ENCODE data around the gene PKP1.

PKP1 gene

DNA sequence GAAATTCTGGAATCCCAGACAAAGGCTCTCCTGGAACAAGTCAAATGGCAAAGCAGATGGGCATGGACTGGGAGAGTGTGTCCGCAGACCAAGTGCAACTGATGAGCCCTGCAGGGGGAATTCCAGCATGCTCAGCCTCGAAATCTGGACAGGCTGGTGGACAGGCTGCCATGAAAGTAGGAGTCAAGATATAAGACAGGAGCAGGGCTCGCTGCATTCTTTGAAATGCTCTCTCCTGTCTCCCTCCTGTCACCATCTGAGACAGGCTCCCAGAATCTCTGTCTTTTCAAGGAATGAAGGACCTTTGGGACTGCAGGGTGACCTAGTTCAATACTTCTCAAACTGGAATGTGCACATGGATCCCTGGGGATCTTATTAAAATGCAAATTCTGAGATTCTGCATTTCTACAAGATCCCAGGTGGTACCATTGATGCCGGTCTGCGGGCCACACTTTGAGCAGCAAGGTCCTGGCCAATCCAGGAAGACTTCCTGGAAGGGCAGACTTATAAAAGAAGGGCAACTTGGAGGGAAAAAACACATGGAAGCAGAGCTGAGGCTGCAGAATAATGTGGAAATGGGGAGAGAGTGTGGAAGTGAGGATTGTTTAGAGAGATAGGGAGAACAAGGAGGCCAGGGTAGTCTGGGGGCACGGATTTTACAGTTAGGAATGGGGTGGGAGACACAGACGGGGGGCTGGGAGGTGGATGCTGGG lies 64.3 kb downstream of the PKP1 start:
- no peak overlapping the region for H3K27ac ChIP-seq (ENCODE audit: poor library complexity, severe bottlenecking)
- DNase-seq (ENCODE audit: low spot score) (no peak), ATAC-seq (ENCODE audit: low read depth) (no peak)
- no peaks in the 10 kb centered on the region for H3K9me3 ChIP-seq (ENCODE audit: severe bottlenecking)
- H3K4me3 ChIP-seq (ENCODE audit: severe bottlenecking): no peak overlapping the region
- H3K4me1 ChIP-seq (ENCODE audit: insufficient read depth, poor library complexity, severe bottlenecking): peaks cover 8% of the 10 kb centered on the region
- H3K27me3 ChIP-seq (ENCODE audit: insufficient read depth, poor library complexity, severe bottlenecking): no peaks in the 10 kb centered on the region
- no peaks in the 10 kb centered on the region for H3K36me3 ChIP-seq (ENCODE audit: low read depth)
- TF ChIP-seq, protein P1, sequence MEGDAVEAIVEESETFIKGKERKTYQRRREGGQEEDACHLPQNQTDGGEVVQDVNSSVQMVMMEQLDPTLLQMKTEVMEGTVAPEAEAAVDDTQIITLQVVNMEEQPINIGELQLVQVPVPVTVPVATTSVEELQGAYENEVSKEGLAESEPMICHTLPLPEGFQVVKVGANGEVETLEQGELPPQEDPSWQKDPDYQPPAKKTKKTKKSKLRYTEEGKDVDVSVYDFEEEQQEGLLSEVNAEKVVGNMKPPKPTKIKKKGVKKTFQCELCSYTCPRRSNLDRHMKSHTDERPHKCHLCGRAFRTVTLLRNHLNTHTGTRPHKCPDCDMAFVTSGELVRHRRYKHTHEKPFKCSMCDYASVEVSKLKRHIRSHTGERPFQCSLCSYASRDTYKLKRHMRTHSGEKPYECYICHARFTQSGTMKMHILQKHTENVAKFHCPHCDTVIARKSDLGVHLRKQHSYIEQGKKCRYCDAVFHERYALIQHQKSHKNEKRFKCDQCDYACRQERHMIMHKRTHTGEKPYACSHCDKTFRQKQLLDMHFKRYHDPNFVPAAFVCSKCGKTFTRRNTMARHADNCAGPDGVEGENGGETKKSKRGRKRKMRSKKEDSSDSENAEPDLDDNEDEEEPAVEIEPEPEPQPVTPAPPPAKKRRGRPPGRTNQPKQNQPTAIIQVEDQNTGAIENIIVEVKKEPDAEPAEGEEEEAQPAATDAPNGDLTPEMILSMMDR (IDR thresholded peaks at IDR 0.05; ENCODE audit: poor library complexity, severe bottlenecking): no peak

DNA sequence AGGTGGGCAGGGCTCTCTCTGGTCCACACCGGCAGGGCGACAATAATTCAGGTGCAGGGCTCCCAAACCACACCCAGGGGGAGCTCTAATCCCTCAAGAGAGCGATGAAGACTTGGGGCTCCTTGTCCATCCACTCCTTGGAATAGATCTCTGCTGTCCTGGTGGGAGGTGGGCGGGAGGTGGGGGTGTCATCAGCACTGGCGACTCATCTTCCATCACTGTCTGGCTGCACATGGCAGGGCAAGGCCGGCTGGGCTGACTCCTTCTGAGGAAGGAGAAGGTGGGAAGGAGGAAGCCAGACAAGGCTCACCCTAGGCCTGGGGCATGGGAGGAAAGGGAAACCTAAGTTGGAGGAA lies 64.9 kb downstream of the PKP1 start:
- ATAC-seq (ENCODE audit: low read depth) (peak; percentile 69), DNase-seq (ENCODE audit: low spot score) (no peak)
- Histone ChIP-seq H3K27me3 (ENCODE audit: insufficient read depth, poor library complexity, severe bottlenecking) (no peaks in the 10 kb centered on the region), H3K36me3 (ENCODE audit: low read depth) (no peaks in the 10 kb centered on the region), H3K9me3 (ENCODE audit: severe bottlenecking) (no peaks in the 10 kb centered on the region), H3K27ac (ENCODE audit: poor library complexity, severe bottlenecking) (no peak overlapping the region), H3K4me3 (ENCODE audit: severe bottlenecking) (no peak overlapping the region), H3K4me1 (ENCODE audit: insufficient read depth, poor library complexity, severe bottlenecking) (peaks cover 12% of the 10 kb centered on the region)
- TF ChIP-seq, protein P1 (IDR thresholded peaks at IDR 0.05; ENCODE audit: poor library complexity, severe bottlenecking): peak; percentile 69

DNA sequence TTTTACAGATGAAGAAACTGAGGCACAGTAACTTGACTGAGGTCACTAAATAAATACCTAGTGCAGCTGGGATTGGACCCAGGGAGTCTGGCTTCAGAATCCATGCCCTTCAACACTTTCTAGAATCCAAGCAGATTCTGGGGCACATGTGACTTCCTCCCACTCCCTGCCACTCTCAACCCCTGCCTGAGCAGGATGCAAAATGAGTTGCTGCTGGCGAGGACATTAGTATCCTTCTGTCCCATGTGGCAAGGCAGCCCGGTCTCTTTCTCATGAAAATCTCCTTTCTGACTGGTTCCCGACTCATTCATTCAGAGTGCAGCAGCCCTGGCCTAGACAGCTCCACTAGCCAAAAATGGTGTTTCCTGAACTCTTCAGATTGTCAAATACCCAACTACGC lies 65.8 kb downstream of the PKP1 start:
- ATAC-seq (ENCODE audit: low read depth) (no peak), DNase-seq (ENCODE audit: low spot score) (no peak)
- H3K36me3 ChIP-seq (ENCODE audit: low read depth): no peaks in the 10 kb centered on the region
- H3K4me3 ChIP-seq (ENCODE audit: severe bottlenecking): no peak overlapping the region
- TF ChIP-seq, protein P1 (IDR thresholded peaks at IDR 0.05; ENCODE audit: poor library complexity, severe bottlenecking): no peak
- H3K9me3 ChIP-seq (ENCODE audit: severe bottlenecking): no peaks in the 10 kb centered on the region
- no peak overlapping the region for H3K27ac ChIP-seq (ENCODE audit: poor library complexity, severe bottlenecking)
- H3K27me3 ChIP-seq (ENCODE audit: insufficient read depth, poor library complexity, severe bottlenecking): no peaks in the 10 kb centered on the region
- peaks cover 16% of the 10 kb centered on the region for H3K4me1 ChIP-seq (ENCODE audit: insufficient read depth, poor library complexity, severe bottlenecking)

DNA sequence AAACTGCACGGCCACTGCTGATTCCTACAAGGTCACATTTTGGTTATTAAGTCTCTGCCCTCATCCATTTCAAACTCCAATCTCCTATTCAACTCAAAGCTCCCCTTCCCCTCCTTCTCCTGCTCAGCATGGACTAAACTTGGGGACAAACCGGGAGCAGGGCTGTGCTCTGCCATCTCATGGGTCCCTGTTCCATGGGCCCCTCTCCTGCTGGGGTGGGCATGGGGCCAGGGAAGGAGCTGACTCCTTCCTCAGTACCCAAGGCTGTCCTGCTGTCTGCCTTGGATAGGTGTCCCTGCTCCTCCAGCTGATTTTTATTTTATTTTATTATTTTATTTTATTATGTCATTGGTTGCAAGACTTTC lies 67.0 kb downstream of the PKP1 start:
- peaks cover 16% of the 10 kb centered on the region for H3K4me1 ChIP-seq (ENCODE audit: insufficient read depth, poor library complexity, severe bottlenecking)
- no peaks in the 10 kb centered on the region for H3K36me3 ChIP-seq (ENCODE audit: low read depth)
- H3K27me3 ChIP-seq (ENCODE audit: insufficient read depth, poor library complexity, severe bottlenecking): no peaks in the 10 kb centered on the region
- H3K27ac ChIP-seq (ENCODE audit: poor library complexity, severe bottlenecking): no peak overlapping the region
- no peak overlapping the region for H3K4me3 ChIP-seq (ENCODE audit: severe bottlenecking)
- H3K9me3 ChIP-seq (ENCODE audit: severe bottlenecking): no peaks in the 10 kb centered on the region
- DNase-seq (ENCODE audit: low spot score): no peak
- TF ChIP-seq, protein P1 (IDR thresholded peaks at IDR 0.05; ENCODE audit: poor library complexity, severe bottlenecking): no peak
- ATAC-seq (ENCODE audit: low read depth): no peak

DNA sequence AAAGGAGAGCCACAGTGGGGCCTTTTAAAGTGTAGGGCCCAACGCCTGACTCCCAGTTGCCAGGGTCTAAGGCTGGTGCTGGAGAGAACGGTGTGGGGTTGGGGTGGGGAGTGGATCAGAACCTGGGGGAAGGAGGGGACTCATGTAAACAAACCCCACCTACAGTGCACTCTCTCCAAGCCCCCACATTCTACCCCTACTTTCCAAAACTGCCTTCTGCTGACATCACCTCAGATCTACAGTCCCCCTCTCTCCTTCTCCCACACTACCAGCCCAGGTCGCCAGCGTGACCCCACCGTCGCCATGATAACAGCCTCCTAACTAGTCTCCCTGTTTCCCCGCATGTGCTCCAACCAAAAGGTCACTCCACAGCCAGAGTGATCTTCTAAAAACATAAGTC lies 67.6 kb downstream of the PKP1 start:
- Histone ChIP-seq H3K27me3 (ENCODE audit: insufficient read depth, poor library complexity, severe bottlenecking) (no peaks in the 10 kb centered on the region), H3K9me3 (ENCODE audit: severe bottlenecking) (no peaks in the 10 kb centered on the region), H3K27ac (ENCODE audit: poor library complexity, severe bottlenecking) (no peak overlapping the region), H3K36me3 (ENCODE audit: low read depth) (no peaks in the 10 kb centered on the region), H3K4me3 (ENCODE audit: severe bottlenecking) (no peak overlapping the region), H3K4me1 (ENCODE audit: insufficient read depth, poor library complexity, severe bottlenecking) (peaks cover 16% of the 10 kb centered on the region)
- DNase-seq (ENCODE audit: low spot score) (no peak), ATAC-seq (ENCODE audit: low read depth) (no peak)
- TF ChIP-seq, protein P1 (IDR thresholded peaks at IDR 0.05; ENCODE audit: poor library complexity, severe bottlenecking): no peak
